ENCODE results near the gene CHST7. TPM values are rescaled to one million over a fixed set of nuclear protein-coding genes. Genes with fewer than 3 reads are reported as not detected.

CHST7 gene
- total RNA-seq, 1 experiment from 2014 or later, result 17.1 TPM

- H3K79me1 ChIP-seq (ENCODE audit: insufficient read depth, low read depth, low read length, poor library complexity, severe bottlenecking), result peaks cover 3% of the 10 kb centered on the region
These were observed 25.5 kb downstream of the CHST7 start for GRCh38 chrX:46599051-46599560.

More at GRCh38 chrX:46599051-46599560, 25.5 kb downstream of the CHST7 start:
- Histone ChIP-seq H3K23ac (ENCODE audit: insufficient read length, low read depth, low read length) (no peak overlapping the region), H2BK12ac (ENCODE audit: insufficient read length, low read depth, low read length) (no peak overlapping the region), H2BK20ac (ENCODE audit: low read depth, low read length, poor library complexity, severe bottlenecking) (no peak overlapping the region), H3K23me2 (ENCODE audit: insufficient read length, low read depth, low read length, poor library complexity, severe bottlenecking) (no peaks in the 10 kb centered on the region), H4K91ac (ENCODE audit: insufficient read length, low read depth, low read length) (no peak overlapping the region), H3K27me3 (ENCODE audit: insufficient read depth, low read length) (no peaks in the 10 kb centered on the region), H3K9ac (ENCODE audit: extremely low read depth, insufficient read length, low read length) (no peak overlapping the region), H4K5ac (ENCODE audit: insufficient read length, low read depth, low read length) (no peak overlapping the region), H4K20me1 (ENCODE audit: control insufficient read depth, insufficient read depth, insufficient read length) (no peaks in the 10 kb centered on the region), H3K9me3 (ENCODE audit: control insufficient read depth, low read depth, low read length) (peaks cover 18% of the 10 kb centered on the region), H2AFZ (ENCODE audit: low read length) (no peak overlapping the region), H3K27ac (ENCODE audit: insufficient read length, low read depth, low read length) (no peak overlapping the region), H3K79me2 (ENCODE audit: insufficient read depth, low read length) (no peaks in the 10 kb centered on the region; the same call in 1 of the 2 replicates), H3K4me1 (ENCODE audit: insufficient read depth, low read length) (no peaks in the 10 kb centered on the region), H2BK15ac (ENCODE audit: low read depth, low read length) (no peak overlapping the region), H4K8ac (replicated peaks; ENCODE audit: insufficient read length, low read depth, low read length) (no peak overlapping the region), H3K18ac (ENCODE audit: insufficient read length, low read depth, low read length) (no peak overlapping the region), H2BK120ac (ENCODE audit: low read depth, low read length, poor library complexity, severe bottlenecking) (no peak overlapping the region), H3K4ac (ENCODE audit: low read depth, low read length) (no peak overlapping the region), H2AK5ac (ENCODE audit: insufficient read length, low read length) (no peak overlapping the region), H3K14ac (ENCODE audit: insufficient read depth, low read length) (no peak overlapping the region), H3K56ac (ENCODE audit: insufficient read length, low read depth, low read length) (no peak overlapping the region), H2BK5ac (ENCODE audit: insufficient read length, low read length) (no peak overlapping the region), H3T11ph (ENCODE audit: low read length) (no peak overlapping the region), H3K4me2 (ENCODE audit: insufficient read depth, insufficient read length, low read length) (no peak overlapping the region)
- no peak for DNase-seq
- H3K27me3 Mint-ChIP-seq (ENCODE audit: low read depth), result no peaks in the 10 kb centered on the region
- H3K4me3 Mint-ChIP-seq, result no peak overlapping the region
- peaks cover 12 to 22% (median 14%) of the 10 kb centered on the region in 3 experiments; a peak in 6 of 7 replicates for H3K36me3 Mint-ChIP-seq (ENCODE audit: insufficient read depth in 1 of 3, low read depth in 3 of 3)
- TF ChIP-seq CTCF (conservative IDR thresholded peaks at IDR 0.05), result no peak
- peaks cover 61 to 75% of the 10 kb centered on the region in 2 experiments for H3K9me3 Mint-ChIP-seq
- H3K4me1 Mint-ChIP-seq, result no peaks in the 10 kb centered on the region
- WGBS (ENCODE audit: extremely low coverage, insufficient read length, low lambda C conversion rate), result no CpG with 5 or more reads among the region's 1 CpG
- H3K27ac Mint-ChIP-seq, result no peak overlapping the region

Measured in H9 (cell line).